ENCODE data around the gene DEUP1. TPM values are rescaled to one million over a fixed set of nuclear protein-coding genes. Genes with fewer than 3 reads are reported as not detected.
A peak's percentile ranks its signal among the peaks of the same experiment; 100 is the strongest.

The DEUP1 gene
- total RNA-seq, result under 1 TPM in 1 of 4 donors, not detected in 3; 0.41 TPM

- no peak within 1 kb of the TSS for H3K27ac ChIP-seq
- H3K4me1 ChIP-seq, result no peaks in the 10 kb centered on the region
- H3K27me3 ChIP-seq, result no peaks in the 10 kb centered on the region
- H3K9me3 ChIP-seq, result no peaks in the 10 kb centered on the region
- H3K36me3 ChIP-seq, result no peaks in the 10 kb centered on the region
- TF ChIP-seq, protein P1, sequence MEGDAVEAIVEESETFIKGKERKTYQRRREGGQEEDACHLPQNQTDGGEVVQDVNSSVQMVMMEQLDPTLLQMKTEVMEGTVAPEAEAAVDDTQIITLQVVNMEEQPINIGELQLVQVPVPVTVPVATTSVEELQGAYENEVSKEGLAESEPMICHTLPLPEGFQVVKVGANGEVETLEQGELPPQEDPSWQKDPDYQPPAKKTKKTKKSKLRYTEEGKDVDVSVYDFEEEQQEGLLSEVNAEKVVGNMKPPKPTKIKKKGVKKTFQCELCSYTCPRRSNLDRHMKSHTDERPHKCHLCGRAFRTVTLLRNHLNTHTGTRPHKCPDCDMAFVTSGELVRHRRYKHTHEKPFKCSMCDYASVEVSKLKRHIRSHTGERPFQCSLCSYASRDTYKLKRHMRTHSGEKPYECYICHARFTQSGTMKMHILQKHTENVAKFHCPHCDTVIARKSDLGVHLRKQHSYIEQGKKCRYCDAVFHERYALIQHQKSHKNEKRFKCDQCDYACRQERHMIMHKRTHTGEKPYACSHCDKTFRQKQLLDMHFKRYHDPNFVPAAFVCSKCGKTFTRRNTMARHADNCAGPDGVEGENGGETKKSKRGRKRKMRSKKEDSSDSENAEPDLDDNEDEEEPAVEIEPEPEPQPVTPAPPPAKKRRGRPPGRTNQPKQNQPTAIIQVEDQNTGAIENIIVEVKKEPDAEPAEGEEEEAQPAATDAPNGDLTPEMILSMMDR (IDR thresholded peaks at IDR 0.05), result no peak
- no peak for TF ChIP-seq POLR2A (IDR thresholded peaks at IDR 0.05)
- H3K4me3 ChIP-seq, result peak within 1 kb of the TSS; percentile 0 to 28
- DNase-seq, result peak; percentile 15 to 30
- intact Hi-C loops (cut with DNase I; ENCODE audit: low total_unique reads), result no loop called here
Measured at GRCh38 chr11:93330446-93330984, at the start of gene DEUP1. Gene DEUP1, plus strand, starts transcription at chr11:93330742. Its CDS starts 1,518 bp downstream, at chr11:93332260.

DNA sequence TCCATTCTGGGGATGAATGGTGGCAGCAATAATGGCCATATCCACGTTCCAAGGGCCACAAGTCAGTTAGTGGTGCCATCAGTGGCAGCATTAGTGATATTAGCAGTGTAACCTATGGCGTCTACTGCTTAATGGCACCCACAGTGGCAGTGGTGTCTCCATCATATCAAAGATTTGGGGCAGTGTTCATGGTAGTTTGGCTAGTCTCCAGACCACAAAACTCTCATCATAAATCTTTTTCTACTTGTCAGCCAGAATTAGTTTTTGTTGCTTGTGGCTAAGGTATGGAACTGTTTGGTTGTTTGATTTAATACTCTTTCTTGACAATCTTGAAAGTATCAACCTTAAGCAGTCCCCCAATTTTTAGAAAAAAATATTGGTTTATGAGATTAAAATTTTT, 45.1 kb upstream of the DEUP1 start:
- Histone ChIP-seq H3K4me3 (no peak overlapping the region), H3K36me3 (no peaks in the 10 kb centered on the region), H3K9me3 (no peaks in the 10 kb centered on the region), H3K27ac (no peak overlapping the region), H3K27me3 (no peaks in the 10 kb centered on the region), H3K4me1 (no peaks in the 10 kb centered on the region)
- TF ChIP-seq, protein P1 (IDR thresholded peaks at IDR 0.05), result no peak
- TF ChIP-seq POLR2A (IDR thresholded peaks at IDR 0.05), result no peak
- DNase-seq, result no peak
- intact Hi-C loops (cut with DNase I; ENCODE audit: low total_unique reads), result no loop called here

DNA sequence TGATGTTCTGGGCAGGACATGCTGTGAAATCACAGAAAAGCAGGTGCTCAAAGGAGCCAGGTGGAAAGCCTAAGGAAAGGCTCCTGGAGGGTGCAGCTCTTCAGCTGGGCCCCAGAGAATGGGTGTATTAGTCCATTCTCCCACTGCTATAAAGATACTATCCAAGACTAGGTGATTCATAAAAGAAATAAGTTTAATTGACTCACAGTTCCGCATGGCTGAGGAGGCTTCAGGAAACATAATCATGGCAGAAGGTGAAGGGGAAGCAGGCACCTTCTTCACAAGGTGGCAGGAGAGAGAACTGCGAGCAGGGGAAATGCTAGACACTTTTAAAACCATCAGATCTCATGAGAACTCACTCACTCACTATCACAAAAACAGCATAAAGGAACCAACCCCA, 43.1 kb upstream of the DEUP1 start:
- Histone ChIP-seq H3K27ac (no peak overlapping the region), H3K4me1 (no peaks in the 10 kb centered on the region), H3K36me3 (no peaks in the 10 kb centered on the region), H3K4me3 (no peak overlapping the region), H3K27me3 (no peaks in the 10 kb centered on the region), H3K9me3 (no peaks in the 10 kb centered on the region)
- intact Hi-C loops (cut with DNase I; ENCODE audit: low total_unique reads), result no loop called here
- no peak for DNase-seq
- no peak for TF ChIP-seq POLR2A (IDR thresholded peaks at IDR 0.05)
- TF ChIP-seq, protein P1 (IDR thresholded peaks at IDR 0.05), result no peak

DNA sequence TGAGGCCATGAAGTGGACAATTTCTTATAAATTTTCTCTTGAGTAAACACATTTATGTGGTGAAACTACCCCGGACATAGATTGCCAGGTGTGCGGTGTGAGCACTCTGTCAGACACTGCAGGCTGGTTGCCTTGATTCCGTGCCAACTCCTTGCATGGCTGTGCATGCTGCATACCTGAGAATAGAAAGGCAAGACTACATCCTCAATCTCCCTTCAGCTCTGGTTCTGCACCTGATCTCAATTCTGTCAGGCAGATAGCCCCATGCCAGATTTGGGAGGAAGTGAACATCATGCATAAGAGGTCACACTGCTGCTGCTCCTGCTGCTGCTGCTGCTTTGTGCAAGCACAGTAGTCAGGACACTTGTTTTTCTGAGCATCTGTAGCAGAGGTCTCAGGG, 42.5 kb upstream of the DEUP1 start:
- Histone ChIP-seq H3K4me1 (no peaks in the 10 kb centered on the region), H3K27ac (no peak overlapping the region), H3K36me3 (no peaks in the 10 kb centered on the region), H3K27me3 (no peaks in the 10 kb centered on the region), H3K9me3 (no peaks in the 10 kb centered on the region), H3K4me3 (no peak overlapping the region)
- intact Hi-C loops (cut with DNase I; ENCODE audit: low total_unique reads), result no loop called here
- DNase-seq, result no peak
- TF ChIP-seq, protein P1 (IDR thresholded peaks at IDR 0.05), result no peak
- no peak for TF ChIP-seq POLR2A (IDR thresholded peaks at IDR 0.05)

- no peaks in the 10 kb centered on the region for H3K36me3 ChIP-seq
- intact Hi-C loops (cut with DNase I; ENCODE audit: low total_unique reads), result no loop called here
- H3K4me3 ChIP-seq, result no peak overlapping the region
- H3K27me3 ChIP-seq, result no peaks in the 10 kb centered on the region
- H3K4me1 ChIP-seq, result no peaks in the 10 kb centered on the region
- DNase-seq, result no peak
- H3K27ac ChIP-seq, result no peak overlapping the region
- H3K9me3 ChIP-seq, result no peaks in the 10 kb centered on the region
- TF ChIP-seq, protein P1 (IDR thresholded peaks at IDR 0.05), result no peak
- no peak for TF ChIP-seq POLR2A (IDR thresholded peaks at IDR 0.05)
Measured at GRCh38 chr11:93288767-93289166, 41.8 kb upstream of the DEUP1 start.

Data from uterus (tissue), 4 donors.